ENCODE results near the gene KASH5. TPM values are rescaled to one million over a fixed set of nuclear protein-coding genes. Genes with fewer than 3 reads are reported as not detected.

Gene KASH5
- total and polyA plus RNA-seq, 2 of the 8 experiments (the other 6 are each of a cell fraction or from before 2014, with no cell fraction given): 0.05 to 0.19 TPM

DNA sequence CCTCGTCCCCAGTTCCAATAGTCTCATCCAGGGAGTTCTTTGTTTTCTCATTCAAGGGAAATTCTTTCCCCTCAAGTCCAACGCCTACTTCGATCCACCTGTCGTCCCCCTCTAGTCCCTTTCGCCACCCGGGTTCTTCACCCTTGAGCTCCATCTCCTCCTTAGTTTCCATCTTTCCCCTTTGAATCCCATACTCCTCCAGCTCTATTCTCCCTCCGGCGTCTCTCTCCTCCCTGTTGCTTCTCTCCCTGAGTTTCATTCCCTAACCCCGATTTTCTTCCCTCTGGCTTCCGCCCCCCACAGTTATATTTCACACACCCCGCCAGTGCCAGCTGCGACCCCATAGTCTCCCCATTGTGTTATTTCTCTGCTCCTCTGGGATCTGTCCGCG is 53.9 kb downstream of the KASH5 start:
- Histone ChIP-seq H2AK5ac (ENCODE audit: low read depth, low read length) (no peak overlapping the region), H3K4me2 (ENCODE audit: insufficient read depth in 1 of 2, low read depth in 2 of 2, low read length in 2 of 2) (peak overlapping the region; percentile 53 to 73), H4K91ac (replicated peaks; ENCODE audit: insufficient read length, low read length) (no peak overlapping the region), H3K23ac (ENCODE audit: insufficient read length) (no peak overlapping the region), H3K14ac (ENCODE audit: insufficient read length) (no peak overlapping the region), H3K4me1 (replicated peaks in 1 of 4; ENCODE audit: control insufficient read depth in 3 of 4, insufficient read depth in 4 of 4, low read length in 3 of 4) (peaks cover 0 to 5% (median 3%) of the 10 kb centered on the region in 4 experiments; a peak in 3 of 7 replicates), H3K9me3 (ENCODE audit: insufficient read depth in 2 of 2, low read depth in 1 of 2, low read length in 1 of 2) (no peaks in the 10 kb centered on the region), H3K4me3 (ENCODE audit: extremely low read depth in 1 of 4, insufficient read depth in 2 of 4, low read depth in 3 of 4, low read length in 4 of 4) (peak overlapping the region; percentile 36 to 57 (median 44); a peak in 6 of 8 replicates), H2AFZ (ENCODE audit: low read length) (no peak overlapping the region), H2BK20ac (ENCODE audit: low read length) (no peak overlapping the region), H3K27ac (ENCODE audit: low read depth, low read length) (no peak overlapping the region), H2BK15ac (ENCODE audit: low read length) (no peak overlapping the region), H4K20me1 (replicated peaks in 1 of 2; ENCODE audit: control insufficient read depth in 1 of 2, insufficient read depth in 2 of 2, low read length in 2 of 2) (peaks cover 3% of the 10 kb centered on the region in 2 experiments), H3K36me3 (ENCODE audit: control insufficient read depth in 2 of 4, insufficient read depth in 4 of 4, low read length in 3 of 4) (peaks cover 5 to 8% (median 6%) of the 10 kb centered on the region in 4 experiments; a peak in 6 of 8 replicates), H2BK12ac (ENCODE audit: low read depth, low read length) (0 out of 2 replicates have a peak overlapping the region, but pooled peaks have one; percentile 5), H3K23me2 (ENCODE audit: low read depth, low read length) (peaks cover 18% of the 10 kb centered on the region; the same call in 1 of the 2 replicates), H3K9ac (replicated peaks in 1 of 4; ENCODE audit: extremely low read depth in 1 of 4, low read depth in 3 of 4, low read length in 3 of 4) (no peak overlapping the region), H3K79me2 (ENCODE audit: control insufficient read depth in 1 of 2, insufficient read depth in 2 of 2, low read length in 2 of 2) (no peaks in the 10 kb centered on the region), H3K4ac (replicated peaks; ENCODE audit: insufficient read length, low read depth, low read length) (no peak overlapping the region), H4K8ac (ENCODE audit: extremely low read depth, insufficient read depth, low read length) (no peak overlapping the region), H2BK120ac (replicated peaks; ENCODE audit: low read depth, low read length) (no peak overlapping the region), H2BK5ac (ENCODE audit: low read depth, low read length) (no peak overlapping the region), H4K5ac (ENCODE audit: insufficient read length, low read depth, low read length) (no peak overlapping the region), H3K56ac (replicated peaks; ENCODE audit: insufficient read length, low read depth, low read length) (no peak overlapping the region), H3K27me3 (replicated peaks in 1 of 4; ENCODE audit: control insufficient read depth in 3 of 4, extremely low read depth in 1 of 4, insufficient read depth in 3 of 4, low read length in 3 of 4) (peaks cover 21 to 41% (median 39%) of the 10 kb centered on the region in 4 experiments), H3K79me1 (ENCODE audit: low read depth, low read length) (no peaks in the 10 kb centered on the region), H3K18ac (ENCODE audit: extremely low read depth, low read length) (peak overlapping the region; percentile 3; the same call in 1 of the 2 replicates)
- TF ChIP-seq RXRA (IDR thresholded peaks at IDR 0.05; ENCODE audit: insufficient read depth, low read depth, low read length) (no peak), KDM4A (IDR thresholded peaks at IDR 0.05; ENCODE audit: low read depth, low read length, severe bottlenecking) (peak; percentile 43), ASH2L (IDR thresholded peaks at IDR 0.05; ENCODE audit: low read length) (peak; percentile 43), SIX5 (IDR thresholded peaks at IDR 0.05; ENCODE audit: low read depth, low read length) (no peak), YY1 (IDR thresholded peaks at IDR 0.05; ENCODE audit: low read depth, low read length) (no peak), TAF1 (IDR thresholded peaks at IDR 0.05; ENCODE audit: low read depth, low read length) (no peak), BRCA1 (IDR thresholded peaks at IDR 0.05; ENCODE audit: low read depth, low read length) (no peak)
- TF ChIP-seq, protein P1, sequence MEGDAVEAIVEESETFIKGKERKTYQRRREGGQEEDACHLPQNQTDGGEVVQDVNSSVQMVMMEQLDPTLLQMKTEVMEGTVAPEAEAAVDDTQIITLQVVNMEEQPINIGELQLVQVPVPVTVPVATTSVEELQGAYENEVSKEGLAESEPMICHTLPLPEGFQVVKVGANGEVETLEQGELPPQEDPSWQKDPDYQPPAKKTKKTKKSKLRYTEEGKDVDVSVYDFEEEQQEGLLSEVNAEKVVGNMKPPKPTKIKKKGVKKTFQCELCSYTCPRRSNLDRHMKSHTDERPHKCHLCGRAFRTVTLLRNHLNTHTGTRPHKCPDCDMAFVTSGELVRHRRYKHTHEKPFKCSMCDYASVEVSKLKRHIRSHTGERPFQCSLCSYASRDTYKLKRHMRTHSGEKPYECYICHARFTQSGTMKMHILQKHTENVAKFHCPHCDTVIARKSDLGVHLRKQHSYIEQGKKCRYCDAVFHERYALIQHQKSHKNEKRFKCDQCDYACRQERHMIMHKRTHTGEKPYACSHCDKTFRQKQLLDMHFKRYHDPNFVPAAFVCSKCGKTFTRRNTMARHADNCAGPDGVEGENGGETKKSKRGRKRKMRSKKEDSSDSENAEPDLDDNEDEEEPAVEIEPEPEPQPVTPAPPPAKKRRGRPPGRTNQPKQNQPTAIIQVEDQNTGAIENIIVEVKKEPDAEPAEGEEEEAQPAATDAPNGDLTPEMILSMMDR (IDR thresholded peaks at IDR 0.05; ENCODE audit: control extremely low read depth in 1 of 3, insufficient read depth in 1 of 3, low read depth in 1 of 3, low read length in 3 of 3): no peak
- DNase-seq (ENCODE audit: low read depth in 1 of 2, low spot score in 2 of 2) (no peak), FAIRE-seq (no peak)
- 21% methylated on average over 14 of the region's 14 CpGs; no CpG with 5 or more reads in 1 of the 2 experiments for WGBS, 2 experiments (ENCODE audit: extremely low coverage in 1 of 2, insufficient coverage in 1 of 2, insufficient read length in 1 of 2, insufficient replicate concordance in 2 of 2, low coverage in 1 of 2, low lambda C conversion rate in 2 of 2, missing lambda C conversion rate in 1 of 2)
- CTCF ChIA-PET (ENCODE audit: partially characterized antibody): interaction anchor here (0.9 to 7.9 kb wide), 9 partner anchors 9 to 75 kb away, joined by 3 to 88 read pairs (median 7); partner anchors contain the start of genes GFY and PIH1D1
- POLR2A ChIA-PET (ENCODE audit: partially characterized antibody): interaction anchor here (1.0 to 4.1 kb wide), 7 partner anchors 10 to 235 kb away, joined by 3 to 13 read pairs (median 3); partner anchors contain the start of genes ALDH16A1, PIH1D1 and PRMT1
